Stimulated activated CD4-positive, alpha-beta T cell treated with anti-CD3 and anti-CD28 coated beads, Interleukin-1b, Interleukin-23, amount 100 ng/mL, for 24 hours (primary cell): ENCODE data around the gene KRTAP9-7.

Source experiments
- DNase-seq, 4 experiments: peaks; one replicate each; pipeline ENCODE4 v3.0.0-alpha.2; 2020; ENCODE audit warnings: low read depth in 4 of 4, low spot score in 1 of 4

Gene KRTAP9-7

DNA sequence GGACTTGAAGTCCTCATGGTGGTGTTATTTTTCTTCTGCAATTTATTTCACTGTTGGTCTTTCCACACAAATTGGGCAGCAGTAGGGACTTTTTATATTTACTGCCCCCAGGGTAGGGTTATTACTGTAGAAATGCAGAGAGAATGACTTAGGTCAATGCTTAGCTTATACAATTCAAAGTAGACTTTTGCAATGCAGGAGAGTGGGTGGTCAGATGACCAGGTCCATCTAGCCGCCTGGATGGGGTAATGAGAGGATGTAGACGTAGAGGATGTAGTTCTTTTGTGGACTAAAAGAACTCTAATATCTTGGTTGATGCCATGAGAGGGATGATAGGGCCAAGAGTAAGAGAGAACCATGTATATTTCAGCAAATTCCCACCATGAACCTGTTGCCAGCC lies 42.7 kb downstream of the KRTAP9-7 start:
- no peak for DNase-seq

DNA sequence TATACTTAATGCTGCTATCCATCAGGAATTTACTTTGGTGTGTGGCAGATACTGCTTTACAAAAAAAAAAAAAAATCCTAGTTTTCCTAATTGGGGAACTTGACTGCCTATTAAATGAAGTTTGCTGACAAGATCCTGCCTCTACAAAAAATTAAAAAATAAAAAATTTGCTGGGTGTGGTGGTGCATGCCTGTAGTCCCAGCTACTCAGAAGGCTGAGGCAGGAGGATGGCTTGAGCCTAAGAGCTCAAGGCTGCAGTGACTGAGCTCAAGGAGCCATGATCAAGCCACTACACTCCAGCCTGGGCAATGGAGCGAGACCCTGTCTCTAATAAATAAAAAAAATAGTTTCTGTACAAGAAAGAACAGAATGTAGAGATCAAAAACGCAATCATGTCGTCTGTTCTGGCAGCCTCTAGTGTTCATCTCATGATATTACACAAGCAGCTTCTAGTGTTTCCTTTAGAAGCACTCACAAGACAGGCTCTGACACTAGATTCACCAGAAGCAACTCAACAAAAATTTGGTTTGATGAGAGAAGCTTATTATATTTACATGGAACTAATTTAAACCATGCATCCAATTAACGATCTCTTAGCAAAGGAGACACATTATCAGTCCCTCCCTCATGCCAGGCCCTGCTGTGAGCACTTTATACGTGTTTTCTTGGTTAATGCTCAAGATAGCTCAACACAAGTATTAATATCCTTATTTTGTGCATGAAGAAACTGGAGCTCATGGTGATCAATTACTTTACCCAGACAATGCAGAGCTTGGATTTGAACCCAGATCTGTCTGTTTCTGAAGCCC lies 46.8 kb downstream of the KRTAP9-7 start:
- no peak for DNase-seq

DNA sequence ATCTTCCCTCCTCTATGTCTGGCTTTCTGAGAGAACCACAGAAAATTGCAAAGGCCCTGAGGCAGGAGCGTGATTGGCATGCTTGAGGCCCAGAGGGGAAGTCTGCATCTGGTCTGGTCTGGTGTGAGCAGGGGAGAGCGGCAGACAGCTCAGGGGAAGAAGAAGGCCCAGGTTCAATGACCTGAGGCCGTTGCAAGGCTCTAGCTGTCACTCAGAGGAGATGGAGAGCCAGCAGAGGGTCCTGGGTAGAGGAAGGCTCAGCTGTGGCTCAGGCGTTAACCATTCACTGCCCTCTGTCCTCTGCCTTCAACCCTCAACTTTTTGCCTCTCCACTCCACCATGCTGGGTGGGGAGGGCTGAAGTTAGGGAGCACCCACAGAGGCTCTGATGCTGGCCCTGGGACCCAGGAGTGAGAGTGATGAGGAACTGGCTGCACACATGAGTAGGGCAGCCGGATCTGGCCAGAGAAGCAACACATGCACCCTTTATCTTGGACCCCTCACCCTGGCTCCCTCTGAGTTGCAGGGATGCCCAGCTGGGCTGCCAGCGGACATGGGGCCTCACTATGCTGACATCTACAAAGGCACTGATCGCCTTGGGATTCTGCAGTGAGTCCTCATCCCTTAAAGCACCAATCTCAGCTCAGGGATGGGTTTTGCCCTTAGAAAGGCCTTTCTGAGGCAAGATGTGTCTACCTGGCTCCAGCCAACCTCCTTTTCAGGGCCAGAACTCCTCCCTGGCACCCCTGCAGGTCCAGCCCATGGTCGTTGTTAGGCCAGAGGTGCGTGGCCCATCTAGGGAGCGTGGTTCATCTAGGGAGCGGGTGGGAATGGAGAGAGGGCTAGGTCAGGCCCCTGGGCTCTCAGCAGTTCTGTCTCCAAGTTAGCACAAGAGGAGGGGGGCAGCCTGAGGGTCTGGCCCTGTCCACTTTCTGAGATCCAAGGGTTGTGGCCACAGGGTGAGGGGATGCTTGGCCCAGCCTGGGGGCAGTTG lies 47.7 kb downstream of the KRTAP9-7 start:
- DNase-seq = no peak

DNA sequence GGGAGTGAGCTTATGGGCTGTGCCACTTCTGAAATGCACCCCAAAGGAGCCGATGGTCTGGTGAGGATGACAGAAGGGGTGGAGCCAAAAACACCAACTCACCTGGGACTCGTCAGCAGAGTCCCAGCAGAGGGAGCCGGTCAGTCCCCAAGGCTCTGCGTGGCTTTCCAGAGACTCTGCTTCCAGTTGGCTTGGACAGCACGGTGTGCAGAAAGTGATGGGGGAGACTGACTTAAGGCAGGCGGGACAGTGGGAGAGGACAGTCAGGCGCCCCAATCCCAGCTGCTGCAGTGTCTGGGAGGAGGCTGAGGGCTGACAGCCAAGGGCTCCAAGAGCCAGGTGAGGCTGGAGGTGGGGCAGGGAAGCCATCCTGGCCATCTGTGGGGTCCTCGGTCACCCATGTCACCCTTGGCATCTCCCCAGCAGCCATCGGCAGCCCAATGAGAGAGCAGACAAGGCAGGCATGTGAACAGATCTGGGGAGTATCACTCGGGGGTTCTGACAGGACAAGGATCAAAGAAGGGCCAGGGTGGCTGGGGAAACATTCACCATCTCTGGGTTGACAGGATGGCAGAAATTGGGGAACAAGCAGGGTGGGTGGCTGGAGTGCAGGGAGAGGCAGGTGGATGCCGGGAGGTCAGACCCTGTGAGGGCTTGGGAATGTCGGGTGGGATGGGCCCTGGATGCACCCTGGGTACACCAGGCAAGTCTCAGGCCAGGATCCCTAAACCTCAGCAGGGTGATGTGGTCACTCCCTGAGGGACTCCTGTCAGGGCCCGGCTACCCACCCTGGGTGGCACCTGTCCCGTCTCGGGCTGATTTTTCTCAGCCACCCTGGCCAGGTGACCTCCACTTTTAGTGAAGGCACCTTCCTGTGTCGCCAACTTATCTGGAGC lies 48.9 kb downstream of the KRTAP9-7 start:
- DNase-seq = no peak

DNA sequence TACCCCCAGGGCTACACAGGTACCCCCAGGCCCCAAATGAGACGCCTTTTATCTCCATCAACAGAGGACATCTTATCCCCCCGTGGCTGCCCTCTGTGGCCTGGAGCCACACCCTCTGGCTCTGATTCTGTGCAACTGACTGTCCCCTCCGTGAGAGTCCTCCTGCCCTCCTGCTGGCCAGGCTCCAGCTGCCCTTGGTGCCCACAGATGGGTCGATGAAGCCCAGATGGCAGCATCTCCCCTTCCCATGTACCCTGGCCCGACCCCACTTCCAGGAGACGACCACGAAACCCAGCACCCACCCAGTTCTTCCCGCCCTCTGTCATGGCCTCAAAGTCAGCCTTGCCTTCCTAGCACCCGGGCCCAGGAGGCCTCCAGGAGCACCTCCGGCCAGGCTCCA lies 49.6 kb downstream of the KRTAP9-7 start:
- no peak for DNase-seq

DNA sequence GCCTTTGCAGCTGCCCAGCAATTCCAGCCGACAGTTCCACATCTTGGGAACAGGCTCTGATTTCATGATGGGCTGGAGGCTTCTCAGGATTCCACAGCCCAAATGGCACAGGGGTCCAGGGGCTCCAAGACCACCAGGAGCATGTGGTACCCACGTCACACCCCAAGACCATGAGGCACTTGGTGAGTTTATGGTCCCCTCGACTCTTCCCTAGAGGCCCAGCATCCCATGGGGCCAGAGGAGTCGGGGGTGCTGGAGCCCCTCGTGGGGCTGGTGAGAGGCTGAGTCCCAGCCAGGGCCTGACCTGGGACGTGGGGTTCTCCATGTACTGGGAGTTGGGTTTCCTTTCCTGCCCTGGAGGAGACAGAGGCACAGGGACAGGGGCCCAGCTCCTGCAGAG lies 50.1 kb downstream of the KRTAP9-7 start:
- DNase-seq = no peak
